ENCODE results near the gene SDK1.
"Not testable (repeated sequence)": the region's sequence is repeated elsewhere in the genome, so short reads cannot be mapped to it uniquely, and the experiment has no call there.

The SDK1 gene

GRCh38 chr7:4217126-4217660 is 916.1 kb downstream of the SDK1 start:
- DNase-seq: not testable (repeated sequence)

- DNase-seq: no peak
Measured at GRCh38 chr7:4218481-4218880, 917.4 kb downstream of the SDK1 start.

GRCh38 chr7:4220011-4220410 is 919.0 kb downstream of the SDK1 start:
- DNase-seq: no peak

GRCh38 chr7:4221043-4221442 is 920.0 kb downstream of the SDK1 start:
- DNase-seq: no peak

- no peak for DNase-seq
Measured at GRCh38 chr7:4222676-4223075, 921.6 kb downstream of the SDK1 start.

- DNase-seq: no peak
Measured at GRCh38 chr7:4225361-4225771, 924.3 kb downstream of the SDK1 start.

GRCh38 chr7:4225881-4226523 is 925.0 kb downstream of the SDK1 start:
- DNase-seq: no peak

- DNase-seq: no peak
Measured at GRCh38 chr7:4226524-4226882, 925.5 kb downstream of the SDK1 start.

GRCh38 chr7:4227105-4228010 is 926.3 kb downstream of the SDK1 start:
- no peak for DNase-seq

GRCh38 chr7:4230352-4230751 is 929.3 kb downstream of the SDK1 start:
- no peak for DNase-seq

GRCh38 chr7:4233146-4233545 is 932.1 kb downstream of the SDK1 start:
- peak; percentile 52 for DNase-seq

GRCh38 chr7:4233621-4234497 is 932.8 kb downstream of the SDK1 start:
- peak; percentile 43 for DNase-seq

- no peak for DNase-seq
Measured at GRCh38 chr7:4234498-4234855, 933.4 kb downstream of the SDK1 start.

GRCh38 chr7:4234886-4235285 is 933.8 kb downstream of the SDK1 start:
- no peak for DNase-seq

GRCh38 chr7:4235596-4235995 is 934.5 kb downstream of the SDK1 start:
- DNase-seq: peak; percentile 24

GRCh38 chr7:4236389-4236788 is 935.3 kb downstream of the SDK1 start:
- peak; percentile 38 for DNase-seq

- DNase-seq: not testable (repeated sequence)
Measured at GRCh38 chr7:4236873-4237272, 935.8 kb downstream of the SDK1 start.

GRCh38 chr7:4237296-4238235 is 936.5 kb downstream of the SDK1 start:
- peak; percentile 28 for DNase-seq

GRCh38 chr7:4238861-4239260 is 937.8 kb downstream of the SDK1 start:
- DNase-seq: peak; percentile 14

- peak; percentile 27 for DNase-seq
Measured at GRCh38 chr7:4240042-4240441, 939.0 kb downstream of the SDK1 start.

GRCh38 chr7:4240520-4241303 is 939.7 kb downstream of the SDK1 start:
- no peak for DNase-seq

All from activated effector memory CD4-positive, alpha-beta T cell treated with anti-CD3 and anti-CD28 coated beads, Interleukin-2, amount 50 U/mL, for 16 hours (primary cell).